Measurements from ENCODE around the gene C2CD2. TPM values are rescaled to one million over a fixed set of nuclear protein-coding genes. Genes with fewer than 3 reads are reported as not detected.

Gene C2CD2
- total RNA-seq, 4 donors from 2014 or later = 11.6 to 25.3 (median 18.9) TPM

DNA sequence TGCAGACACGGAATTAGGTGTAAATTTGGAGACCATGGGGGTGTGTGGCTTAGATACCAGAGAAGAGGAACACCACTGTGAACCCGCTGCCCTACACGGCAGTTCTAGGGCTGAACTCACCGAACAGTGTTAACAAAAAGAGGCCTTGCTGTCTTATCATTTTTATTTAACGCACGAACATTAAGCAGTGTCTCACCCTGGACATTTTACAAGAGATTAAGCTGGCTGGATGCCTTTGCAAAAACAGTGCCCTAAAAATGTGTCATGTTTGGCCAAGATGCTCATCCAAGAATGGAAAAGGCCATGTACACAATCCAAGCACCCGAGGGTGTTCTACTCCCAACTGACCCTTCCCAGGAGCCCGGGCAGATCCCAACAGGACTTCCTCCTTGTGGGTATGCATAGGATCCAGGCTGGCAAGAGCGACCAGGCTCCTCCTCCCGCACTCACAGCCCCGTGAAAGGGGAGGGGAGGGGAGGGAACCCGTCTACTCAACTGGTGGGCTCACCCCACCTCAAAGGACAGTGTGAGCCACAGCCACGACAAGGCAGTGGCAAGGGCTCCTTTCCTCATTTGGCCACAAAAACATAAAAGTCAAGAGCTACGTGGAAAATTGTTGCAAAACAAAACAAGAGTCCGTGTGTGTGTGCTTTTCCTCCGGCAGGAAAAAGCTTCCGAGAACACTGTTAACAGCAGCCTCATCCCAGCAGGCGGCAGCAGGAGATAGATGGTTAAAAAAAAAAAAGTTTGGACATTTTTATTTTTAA lies 20.3 kb downstream of the C2CD2 start:
- Histone ChIP-seq H3K4me1 (peaks cover 17 to 31% (median 23%) of the 10 kb centered on the region in 4 donors), H3K9me3 (no peaks in the 10 kb centered on the region), H3K27me3 (no peaks in the 10 kb centered on the region), H3K36me3 (no peaks in the 10 kb centered on the region), H3K27ac (replicated peaks in 1 of 4) (peak overlapping the region; percentile 52 to 78 (median 65)), H3K4me3 (peak overlapping the region; percentile 39 to 51 (median 45))
- intact Hi-C loops (cut with DNase I) = loop anchor here (5.0 to 10.0 kb wide), 2 partner anchors 79 to 181 kb away; partner anchors contain the start of gene ZBTB21
- 16% methylated on average over 18 of the region's 18 CpGs for WGBS
- no peak for DNase-seq (ENCODE audit: extremely low spot score)
- TF ChIP-seq POLR2AphosphoS5 (IDR thresholded peaks at IDR 0.05) (peak; percentile 9 to 17), POLR2A (IDR thresholded peaks at IDR 0.05; ENCODE audit: low read depth) (no peak)
- TF ChIP-seq, protein P1, sequence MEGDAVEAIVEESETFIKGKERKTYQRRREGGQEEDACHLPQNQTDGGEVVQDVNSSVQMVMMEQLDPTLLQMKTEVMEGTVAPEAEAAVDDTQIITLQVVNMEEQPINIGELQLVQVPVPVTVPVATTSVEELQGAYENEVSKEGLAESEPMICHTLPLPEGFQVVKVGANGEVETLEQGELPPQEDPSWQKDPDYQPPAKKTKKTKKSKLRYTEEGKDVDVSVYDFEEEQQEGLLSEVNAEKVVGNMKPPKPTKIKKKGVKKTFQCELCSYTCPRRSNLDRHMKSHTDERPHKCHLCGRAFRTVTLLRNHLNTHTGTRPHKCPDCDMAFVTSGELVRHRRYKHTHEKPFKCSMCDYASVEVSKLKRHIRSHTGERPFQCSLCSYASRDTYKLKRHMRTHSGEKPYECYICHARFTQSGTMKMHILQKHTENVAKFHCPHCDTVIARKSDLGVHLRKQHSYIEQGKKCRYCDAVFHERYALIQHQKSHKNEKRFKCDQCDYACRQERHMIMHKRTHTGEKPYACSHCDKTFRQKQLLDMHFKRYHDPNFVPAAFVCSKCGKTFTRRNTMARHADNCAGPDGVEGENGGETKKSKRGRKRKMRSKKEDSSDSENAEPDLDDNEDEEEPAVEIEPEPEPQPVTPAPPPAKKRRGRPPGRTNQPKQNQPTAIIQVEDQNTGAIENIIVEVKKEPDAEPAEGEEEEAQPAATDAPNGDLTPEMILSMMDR (IDR thresholded peaks at IDR 0.05) = peak in 1 of 3 experiments; percentile 29

DNA sequence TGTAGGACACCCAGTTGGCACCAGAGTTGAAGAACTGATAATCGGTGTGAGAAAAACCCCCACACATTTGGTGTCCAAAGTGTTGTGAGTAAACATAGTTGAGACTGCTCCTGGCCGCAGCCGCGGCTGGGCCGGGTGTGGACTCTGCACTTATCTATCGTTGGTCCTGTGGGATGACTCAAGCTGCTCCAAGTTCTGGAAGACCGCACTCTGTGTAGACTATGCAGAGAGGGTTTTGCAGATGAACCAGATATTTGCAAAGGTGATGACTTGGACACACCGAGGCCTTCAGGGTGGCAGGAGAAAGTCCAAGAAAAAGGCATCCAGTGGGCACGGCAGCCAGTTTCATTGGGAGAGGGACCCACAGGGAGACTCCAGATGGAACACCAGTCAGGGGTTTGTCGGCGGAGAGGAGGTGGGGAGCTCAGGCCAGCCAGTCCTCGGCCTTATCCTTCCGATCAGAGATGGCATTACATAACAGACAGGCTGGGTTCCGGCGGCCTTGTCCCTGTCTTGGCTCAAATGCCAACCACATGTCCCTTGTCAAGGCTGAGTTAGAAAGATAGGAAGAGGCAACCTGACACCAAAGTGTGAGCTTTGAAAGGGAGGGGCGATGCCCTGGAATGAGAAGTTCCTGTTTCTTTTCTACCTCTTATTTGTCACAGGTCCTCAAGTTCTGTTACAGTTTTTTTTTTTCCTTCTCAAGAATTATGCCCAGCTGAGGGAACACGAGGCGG lies 21.1 kb downstream of the C2CD2 start:
- no peaks in the 10 kb centered on the region for H3K9me3 ChIP-seq
- TF ChIP-seq EP300 (IDR thresholded peaks at IDR 0.05) = no peak
- TF ChIP-seq POLR2AphosphoS5 (IDR thresholded peaks at IDR 0.05) = no peak
- no peak for TF ChIP-seq POLR2A (IDR thresholded peaks at IDR 0.05; ENCODE audit: low read depth)
- TF ChIP-seq, protein P1 (IDR thresholded peaks at IDR 0.05) = no peak
- WGBS = 49% methylated on average over 8 of the region's 18 CpGs
- H3K4me1 ChIP-seq = peaks cover 17 to 38% (median 25%) of the 10 kb centered on the region in 4 donors
- no peak for DNase-seq (ENCODE audit: extremely low spot score)
- peak overlapping the region; percentile 52 to 78 (median 65) for H3K27ac ChIP-seq (replicated peaks in 1 of 4)
- H3K4me3 ChIP-seq = peak overlapping the region in 1 of 4 donors; percentile 46
- H3K36me3 ChIP-seq = no peaks in the 10 kb centered on the region
- H3K27me3 ChIP-seq = no peaks in the 10 kb centered on the region
- intact Hi-C loops (cut with DNase I) = loop anchor here (5.0 to 10.0 kb wide), 2 partner anchors 80 to 182 kb away; partner anchors contain the start of gene ZBTB21

DNA sequence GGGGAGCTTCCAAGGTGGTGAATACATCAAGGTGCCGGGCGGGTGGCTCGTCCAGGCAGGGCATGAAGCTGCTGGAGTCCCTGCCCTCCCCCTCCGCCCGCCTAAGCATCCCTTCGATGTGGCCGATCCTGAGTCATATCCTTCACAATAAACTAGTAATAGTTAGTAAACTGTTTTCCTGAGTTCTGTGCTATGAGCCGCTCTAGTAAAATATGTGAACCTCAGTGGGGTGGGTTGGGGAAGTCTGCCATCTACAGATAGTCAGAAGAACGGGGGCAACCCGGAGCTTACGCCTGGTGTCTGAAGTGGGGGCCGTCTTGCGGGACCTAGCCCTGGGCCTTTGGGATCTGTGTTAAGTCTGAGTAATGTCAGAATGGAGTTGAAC lies 21.6 kb downstream of the C2CD2 start:
- H3K36me3 ChIP-seq = no peaks in the 10 kb centered on the region
- H3K4me1 ChIP-seq = peaks cover 23 to 44% (median 29%) of the 10 kb centered on the region in 4 donors
- no CpG with 5 or more reads among the region's 13 CpGs for WGBS
- no peaks in the 10 kb centered on the region for H3K9me3 ChIP-seq
- no peak overlapping the region for H3K4me3 ChIP-seq
- intact Hi-C loops (cut with DNase I) = loop anchor here (5.0 to 10.0 kb wide), 2 partner anchors 80 to 183 kb away; partner anchors contain the start of gene ZBTB21
- H3K27ac ChIP-seq (replicated peaks in 1 of 4) = peak overlapping the region in 1 of 4 donors; percentile 66
- TF ChIP-seq EP300 (IDR thresholded peaks at IDR 0.05) (no peak), POLR2AphosphoS5 (IDR thresholded peaks at IDR 0.05) (no peak), POLR2A (IDR thresholded peaks at IDR 0.05; ENCODE audit: low read depth) (no peak)
- TF ChIP-seq, protein P1 (IDR thresholded peaks at IDR 0.05) = no peak
- no peak for DNase-seq (ENCODE audit: extremely low spot score)
- H3K27me3 ChIP-seq = no peaks in the 10 kb centered on the region

DNA sequence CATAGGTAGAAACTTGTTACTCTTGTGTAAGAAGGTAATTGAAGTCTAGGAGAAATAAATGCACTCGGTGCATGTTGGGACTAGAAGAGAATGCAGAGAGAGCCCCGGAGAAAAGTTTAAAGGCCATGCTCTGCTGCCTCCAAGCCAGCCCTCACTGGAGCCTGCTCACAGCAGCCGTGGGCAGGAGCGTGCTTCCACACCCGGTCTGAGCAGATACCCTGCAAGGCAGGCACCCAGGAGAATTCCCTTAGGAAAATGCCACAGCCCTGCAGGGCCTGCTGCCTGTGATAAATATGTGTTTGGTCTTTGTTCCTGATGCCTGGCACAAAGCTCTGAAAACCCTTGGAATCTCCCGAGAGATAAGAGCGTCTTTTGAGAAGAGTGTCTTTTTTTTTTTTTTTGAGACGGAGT lies 22.8 kb downstream of the C2CD2 start:
- no peak for DNase-seq (ENCODE audit: extremely low spot score)
- no peaks in the 10 kb centered on the region for H3K9me3 ChIP-seq
- intact Hi-C loops (cut with DNase I) = loop anchor here (5.0 to 10.0 kb wide), 2 partner anchors 81 to 184 kb away; partner anchors contain the start of gene ZBTB21
- TF ChIP-seq POLR2AphosphoS5 (IDR thresholded peaks at IDR 0.05) (no peak), POLR2A (IDR thresholded peaks at IDR 0.05; ENCODE audit: low read depth) (no peak), EP300 (IDR thresholded peaks at IDR 0.05) (no peak)
- TF ChIP-seq, protein P1 (IDR thresholded peaks at IDR 0.05) = no peak
- no peak overlapping the region for H3K27ac ChIP-seq (replicated peaks in 1 of 4)
- peaks cover 31 to 54% (median 37%) of the 10 kb centered on the region in 4 donors for H3K4me1 ChIP-seq
- WGBS = 80% methylated on average over 7 of the region's 8 CpGs
- H3K4me3 ChIP-seq = no peak overlapping the region
- no peaks in the 10 kb centered on the region for H3K36me3 ChIP-seq
- H3K27me3 ChIP-seq = no peaks in the 10 kb centered on the region

Data from esophagus muscularis mucosa (tissue), 4 donors.